ENCODE data around the gene C19orf38. TPM values are rescaled to one million over a fixed set of nuclear protein-coding genes. Genes with fewer than 3 reads are reported as not detected.
"Not testable (repeated sequence)": the region's sequence is repeated elsewhere in the genome, so short reads cannot be mapped to it uniquely, and the experiment has no call there.

C19orf38 gene
- total RNA-seq, 1 donor from 2014 or later, result 0.33 TPM

DNA sequence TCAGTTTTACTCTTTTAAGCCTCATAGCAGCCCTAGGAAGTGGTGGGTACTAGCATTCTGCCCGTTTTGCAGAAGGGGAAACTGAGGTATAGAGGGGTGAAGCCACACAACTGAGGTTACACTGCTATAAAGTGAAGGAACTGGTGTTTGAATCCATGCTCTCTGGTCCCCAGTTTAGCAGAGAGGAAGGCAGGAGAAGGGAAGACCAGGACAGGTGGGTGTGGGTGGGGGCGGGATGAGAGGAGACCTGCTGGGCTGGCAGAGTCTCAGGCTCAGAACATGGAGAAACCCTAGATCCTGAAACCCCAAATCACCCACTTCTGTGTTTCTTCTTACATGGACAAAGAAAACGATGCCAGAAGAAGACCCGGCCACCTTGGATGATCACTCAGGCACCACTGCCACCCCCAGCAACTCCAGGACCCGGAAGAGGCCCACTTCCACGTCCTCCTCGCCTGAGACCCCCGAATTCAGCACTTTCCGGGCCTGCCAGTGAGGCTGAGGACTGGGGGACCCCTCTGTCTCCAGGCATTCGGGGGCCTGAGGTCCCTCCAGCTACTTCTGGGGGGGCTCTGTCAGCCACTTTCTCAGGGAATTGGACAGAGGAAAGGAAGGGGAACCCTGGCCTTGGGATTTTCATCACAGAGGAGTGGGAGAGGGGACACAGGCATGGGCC lies 20.8 kb downstream of the C19orf38 start:
- no peaks in the 10 kb centered on the region for H3K36me3 ChIP-seq (ENCODE audit: control insufficient read depth, insufficient read depth, low read length)
- no peaks in the 10 kb centered on the region for H3K27me3 ChIP-seq (ENCODE audit: control insufficient read depth, insufficient read depth, low read length)
- TF ChIP-seq, protein P1, sequence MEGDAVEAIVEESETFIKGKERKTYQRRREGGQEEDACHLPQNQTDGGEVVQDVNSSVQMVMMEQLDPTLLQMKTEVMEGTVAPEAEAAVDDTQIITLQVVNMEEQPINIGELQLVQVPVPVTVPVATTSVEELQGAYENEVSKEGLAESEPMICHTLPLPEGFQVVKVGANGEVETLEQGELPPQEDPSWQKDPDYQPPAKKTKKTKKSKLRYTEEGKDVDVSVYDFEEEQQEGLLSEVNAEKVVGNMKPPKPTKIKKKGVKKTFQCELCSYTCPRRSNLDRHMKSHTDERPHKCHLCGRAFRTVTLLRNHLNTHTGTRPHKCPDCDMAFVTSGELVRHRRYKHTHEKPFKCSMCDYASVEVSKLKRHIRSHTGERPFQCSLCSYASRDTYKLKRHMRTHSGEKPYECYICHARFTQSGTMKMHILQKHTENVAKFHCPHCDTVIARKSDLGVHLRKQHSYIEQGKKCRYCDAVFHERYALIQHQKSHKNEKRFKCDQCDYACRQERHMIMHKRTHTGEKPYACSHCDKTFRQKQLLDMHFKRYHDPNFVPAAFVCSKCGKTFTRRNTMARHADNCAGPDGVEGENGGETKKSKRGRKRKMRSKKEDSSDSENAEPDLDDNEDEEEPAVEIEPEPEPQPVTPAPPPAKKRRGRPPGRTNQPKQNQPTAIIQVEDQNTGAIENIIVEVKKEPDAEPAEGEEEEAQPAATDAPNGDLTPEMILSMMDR (IDR thresholded peaks at IDR 0.05; ENCODE audit: insufficient read depth, low read length, poor library complexity, severe bottlenecking), result no peak
- H3K4me3 ChIP-seq (ENCODE audit: low read depth, low read length), result no peak overlapping the region
- DNase-seq (ENCODE audit: low read depth), result no peak

DNA sequence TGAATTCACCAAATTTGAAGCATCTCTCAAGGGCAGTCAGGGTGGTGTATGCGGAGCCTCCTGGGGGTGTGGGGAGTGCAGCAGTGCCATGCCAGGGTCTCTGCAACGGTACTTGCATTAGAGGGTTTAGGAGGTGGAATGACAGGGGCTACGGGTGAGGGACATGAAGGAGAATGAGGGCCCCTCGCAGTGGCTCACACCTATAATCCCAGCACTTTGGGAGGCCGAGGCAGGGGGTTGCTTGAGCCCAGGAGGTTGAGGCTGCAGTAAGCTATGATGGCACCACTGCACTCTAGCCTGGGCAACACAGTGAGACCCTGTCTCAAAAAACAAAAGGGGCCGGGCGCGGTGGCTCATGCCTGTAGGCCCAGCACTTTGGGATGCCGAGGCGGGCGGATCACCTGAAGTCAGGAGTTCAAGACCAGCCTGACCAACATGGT lies 21.7 kb downstream of the C19orf38 start:
- H3K27me3 ChIP-seq (ENCODE audit: control insufficient read depth, insufficient read depth, low read length); DNase-seq (ENCODE audit: low read depth); H3K36me3 ChIP-seq (ENCODE audit: control insufficient read depth, insufficient read depth, low read length); H3K4me3 ChIP-seq (ENCODE audit: low read depth, low read length): not testable (repeated sequence)

DNA sequence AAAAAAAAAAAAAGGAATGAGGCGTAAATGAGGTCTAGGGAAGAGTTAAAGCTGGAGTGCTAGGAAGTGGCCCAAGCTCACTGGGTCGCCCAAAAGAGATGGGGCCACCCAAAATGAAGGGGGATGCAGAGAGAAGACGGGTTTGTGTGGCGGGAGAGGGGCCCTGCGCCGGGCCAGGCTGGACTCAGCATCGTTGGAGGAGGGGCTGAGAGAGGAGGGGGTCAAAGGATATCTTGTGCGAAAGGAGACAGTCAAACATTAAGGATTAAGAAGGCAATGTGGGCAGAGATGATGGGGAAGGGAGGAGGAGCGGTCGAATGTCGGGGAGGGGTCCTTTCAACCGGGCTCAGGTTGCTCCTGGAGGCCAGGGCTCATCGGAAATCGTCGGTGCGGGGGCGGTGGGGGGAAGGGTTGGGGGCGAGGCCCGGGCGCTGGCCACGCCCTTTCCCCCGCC lies 22.3 kb downstream of the C19orf38 start:
- peak overlapping the region; percentile 49 for H3K4me3 ChIP-seq (ENCODE audit: low read depth, low read length)
- H3K27me3 ChIP-seq (ENCODE audit: control insufficient read depth, insufficient read depth, low read length), result no peaks in the 10 kb centered on the region
- TF ChIP-seq, protein P1 (IDR thresholded peaks at IDR 0.05; ENCODE audit: insufficient read depth, low read length, poor library complexity, severe bottlenecking), result no peak
- no peak for DNase-seq (ENCODE audit: low read depth)
- H3K36me3 ChIP-seq (ENCODE audit: control insufficient read depth, insufficient read depth, low read length), result no peaks in the 10 kb centered on the region

DNA sequence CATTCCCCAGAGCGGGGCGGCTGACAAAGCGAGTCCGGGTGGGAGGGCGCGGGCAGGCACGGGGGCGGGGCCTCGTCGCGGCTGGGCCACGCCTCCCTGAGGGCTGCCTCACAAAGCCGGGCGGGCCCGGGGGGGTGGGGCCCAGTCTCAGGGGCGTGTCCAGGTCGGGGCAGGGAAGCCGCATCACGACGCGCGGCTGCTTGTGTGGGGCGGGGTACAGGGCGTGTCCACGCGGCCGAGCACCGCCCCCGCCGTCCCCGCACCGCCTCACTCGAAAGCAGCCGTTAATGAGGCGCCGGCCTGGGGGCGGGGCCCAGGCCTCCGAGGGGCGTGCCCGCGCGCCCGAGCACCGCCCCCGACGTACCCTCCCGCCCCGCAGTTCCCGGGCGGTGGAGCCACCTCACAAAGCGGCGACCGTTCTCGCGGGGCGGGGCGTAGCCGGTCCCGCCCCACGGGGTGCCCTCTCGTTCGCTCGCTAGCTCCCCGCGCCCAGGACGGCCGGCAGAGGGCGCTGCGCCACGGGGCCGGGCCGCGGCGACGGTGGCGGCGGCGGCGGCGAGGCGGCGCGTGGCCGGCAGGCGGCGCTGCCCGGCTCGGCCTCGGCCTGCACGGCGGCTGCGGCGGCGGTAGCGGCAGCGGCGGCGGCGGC lies 22.9 kb downstream of the C19orf38 start, which contains the start of gene CARM1:
CARM1 (plus strand) TSS at position 599 of the 649 bp plus-strand sequence. CDS start 150 bp downstream, outside the sequence.
- peak; percentile 72 for DNase-seq (ENCODE audit: low read depth)
- Histone ChIP-seq H3K27me3 (ENCODE audit: control insufficient read depth, insufficient read depth, low read length) (no peaks in the 10 kb centered on the region), H3K4me3 (ENCODE audit: low read depth, low read length) (peak within 1 kb of the TSS; percentile 91), H3K36me3 (ENCODE audit: control insufficient read depth, insufficient read depth, low read length) (no peaks in the 10 kb centered on the region)
- TF ChIP-seq, protein P1 (IDR thresholded peaks at IDR 0.05; ENCODE audit: insufficient read depth, low read length, poor library complexity, severe bottlenecking), result peak; percentile 35

DNA sequence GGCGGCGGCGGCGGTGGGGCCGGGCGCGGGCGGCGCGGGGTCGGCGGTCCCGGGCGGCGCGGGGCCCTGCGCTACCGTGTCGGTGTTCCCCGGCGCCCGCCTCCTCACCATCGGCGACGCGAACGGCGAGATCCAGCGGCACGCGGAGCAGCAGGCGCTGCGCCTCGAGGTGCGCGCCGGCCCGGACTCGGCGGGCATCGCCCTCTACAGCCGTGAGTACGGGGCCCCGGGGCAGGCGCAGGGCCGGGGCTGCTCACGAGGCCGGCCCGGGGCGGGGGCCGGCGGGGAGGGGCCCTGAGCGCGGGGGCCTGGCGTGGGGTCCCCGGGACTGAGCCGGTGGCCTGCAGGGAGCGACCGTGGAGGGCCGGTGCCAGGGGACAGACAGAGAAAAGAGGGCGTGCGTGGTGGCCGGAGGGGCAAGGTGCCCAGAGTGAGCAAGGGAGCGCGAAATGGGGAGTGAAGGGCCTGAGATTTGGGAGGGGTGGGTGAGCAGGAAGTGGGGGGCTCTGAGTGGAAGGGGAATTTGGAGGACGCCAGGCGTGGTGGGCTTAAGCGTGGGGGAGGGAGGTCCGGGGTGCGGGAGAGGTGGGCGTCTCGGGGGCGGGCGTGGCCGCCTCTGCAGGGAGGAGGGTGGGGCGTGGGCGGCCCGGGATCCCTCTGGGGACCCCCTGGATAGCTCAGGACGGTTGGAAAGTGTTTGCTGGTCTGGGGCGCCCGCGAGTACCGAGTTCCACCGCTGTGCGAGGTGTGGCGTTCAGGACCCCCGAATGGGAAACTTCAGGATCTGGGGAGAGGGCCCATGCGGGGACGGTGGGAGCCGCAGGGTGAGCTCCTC lies 23.7 kb downstream of the C19orf38 start:
- Histone ChIP-seq H3K27me3 (ENCODE audit: control insufficient read depth, insufficient read depth, low read length) (no peaks in the 10 kb centered on the region), H3K4me3 (ENCODE audit: low read depth, low read length) (peak overlapping the region; percentile 91), H3K36me3 (ENCODE audit: control insufficient read depth, insufficient read depth, low read length) (no peaks in the 10 kb centered on the region)
- no peak for DNase-seq (ENCODE audit: low read depth)
- TF ChIP-seq, protein P1 (IDR thresholded peaks at IDR 0.05; ENCODE audit: insufficient read depth, low read length, poor library complexity, severe bottlenecking), result peak; percentile 9
